Mucosa of descending colon (tissue), 3 donors: ENCODE measurements around the gene VASN. TPM values are rescaled to one million over a fixed set of nuclear protein-coding genes. Genes with fewer than 3 reads are reported as not detected.
A peak's percentile ranks its signal among the peaks of the same experiment; 100 is the strongest.
"Not testable (repeated sequence)": the region's sequence is repeated elsewhere in the genome, so short reads cannot be mapped to it uniquely, and the experiment has no call there.

Experiments
- ATAC-seq: fragments of 200-7000 bp; cut with Tn5 transposase; one replicate; pipeline ENCODE4 v1.9.1; 2020; ENCODE audit warnings: mild to moderate bottlenecking, moderate library complexity
- DNase-seq, 3 donors: peaks; one replicate each; pipeline ENCODE4 v3.0.0-alpha.2; 2020
- H3K36me3 ChIP-seq: fragments of 200-600 bp; one replicate; pipeline ENCODE4 v1.8.0; 2021; ENCODE audit warnings: low read depth, mild to moderate bottlenecking
- H3K4me1 ChIP-seq: fragments of 200-600 bp; one replicate; pipeline ENCODE4 v1.8.0; 2021; ENCODE audit warnings: low read depth, mild to moderate bottlenecking
- H3K4me3 ChIP-seq: fragments of 200-600 bp; one replicate; pipeline ENCODE4 v1.8.0; 2021; ENCODE audit warnings: mild to moderate bottlenecking
- H3K9me3 ChIP-seq: fragments of 200-600 bp; one replicate; pipeline ENCODE4 v1.8.0; 2021; ENCODE audit warnings: mild to moderate bottlenecking
- intact Hi-C, 2 donors: fragments of 100-400 bp; cut with DNase I in 1 of 2; cut with micrococcal nuclease in 1 of 2; formaldehyde crosslinking; loops; one replicate each; pipeline versions ENCODE4 v1.11.0 to v1.11.1; 2022; cut with DNase I, micrococcal nuclease
- total RNA-seq, 3 donors: library from RNA; stranded (reverse); fragmentation: NEBNext Ultra II Directional in 2 of 3; extraction: Animal tissue kit (Norgen Biotek cat#: 25700) in 2 of 3; gene quantifications; one replicate each; pipeline versions ENCODE4 v1.2.1 to v1.2.4, GENCODE V29; 2021 to 2023
- TF ChIP-seq, protein P1 (sequence below): fragments of 200-600 bp; IDR thresholded peaks from one replicate; pipeline ENCODE4 v1.8.0; 2022; ENCODE audit warnings: antibody characterized with exemption, mild to moderate bottlenecking
- donor health status: DM: no; HTN: no; CAD: no; lungs with moderate emphysema.
- donor health status: DM: no; HTN: no; CAD: no.
- donor health status: DM: no; HTN: yes; CAD: no.

VASN gene
- total RNA-seq, 3 donors from 2014 or later, result 0.93 to 8.4 (median 5.1) TPM

DNA sequence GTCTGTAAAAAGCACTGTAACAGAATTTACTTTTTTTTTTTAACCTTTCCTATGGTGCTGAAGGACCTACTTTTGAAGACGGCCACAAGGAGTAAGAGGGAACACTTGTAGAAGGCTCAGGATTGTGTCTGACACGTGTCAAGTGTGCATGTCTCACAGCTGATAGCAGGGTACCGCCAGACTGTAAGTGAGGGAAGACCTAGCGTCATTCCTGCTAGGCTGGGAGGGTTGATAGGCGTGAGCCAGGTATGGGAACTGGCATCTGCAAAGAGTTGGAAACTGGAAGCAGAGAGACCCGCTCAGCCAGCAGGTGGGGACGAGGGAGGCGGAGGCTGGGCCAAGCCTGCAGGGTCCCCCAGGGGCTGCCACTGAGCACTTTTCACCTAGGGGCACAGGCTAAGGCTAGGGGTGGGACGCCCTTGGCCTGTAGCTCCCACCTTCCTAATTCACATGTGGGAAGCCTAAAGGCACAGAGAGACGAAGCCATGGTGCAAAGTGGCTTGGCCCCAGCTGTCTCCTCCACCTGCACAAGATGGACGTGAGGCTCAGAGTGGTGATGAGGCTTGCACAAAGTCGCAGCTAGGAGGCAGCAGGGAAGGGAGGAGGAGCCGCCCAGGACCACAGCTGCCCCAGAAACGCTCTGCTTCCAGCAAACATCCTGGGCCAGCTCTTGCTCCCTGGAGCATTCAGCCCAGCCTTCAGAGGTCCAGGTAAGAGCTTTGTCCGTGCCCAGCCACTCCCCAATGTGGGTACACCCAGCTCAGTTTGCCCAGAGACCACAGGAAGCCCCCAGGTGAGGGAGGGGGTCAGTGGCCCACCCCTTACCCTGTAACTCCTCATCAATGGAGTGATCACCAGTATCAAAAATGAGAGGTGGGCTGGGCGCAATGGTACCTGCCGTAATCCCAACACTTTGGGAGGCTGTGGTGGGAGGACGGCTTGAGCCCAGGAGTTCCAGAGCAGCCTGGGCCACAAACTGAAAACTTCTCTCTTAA, 18.9 kb downstream of the VASN start:
- ATAC-seq (no peak), DNase-seq (no peak)
- intact Hi-C loops, result no loop called here
- H3K4me3 ChIP-seq, result no peak overlapping the region
- no peaks in the 10 kb centered on the region for H3K9me3 ChIP-seq
- TF ChIP-seq, protein P1, sequence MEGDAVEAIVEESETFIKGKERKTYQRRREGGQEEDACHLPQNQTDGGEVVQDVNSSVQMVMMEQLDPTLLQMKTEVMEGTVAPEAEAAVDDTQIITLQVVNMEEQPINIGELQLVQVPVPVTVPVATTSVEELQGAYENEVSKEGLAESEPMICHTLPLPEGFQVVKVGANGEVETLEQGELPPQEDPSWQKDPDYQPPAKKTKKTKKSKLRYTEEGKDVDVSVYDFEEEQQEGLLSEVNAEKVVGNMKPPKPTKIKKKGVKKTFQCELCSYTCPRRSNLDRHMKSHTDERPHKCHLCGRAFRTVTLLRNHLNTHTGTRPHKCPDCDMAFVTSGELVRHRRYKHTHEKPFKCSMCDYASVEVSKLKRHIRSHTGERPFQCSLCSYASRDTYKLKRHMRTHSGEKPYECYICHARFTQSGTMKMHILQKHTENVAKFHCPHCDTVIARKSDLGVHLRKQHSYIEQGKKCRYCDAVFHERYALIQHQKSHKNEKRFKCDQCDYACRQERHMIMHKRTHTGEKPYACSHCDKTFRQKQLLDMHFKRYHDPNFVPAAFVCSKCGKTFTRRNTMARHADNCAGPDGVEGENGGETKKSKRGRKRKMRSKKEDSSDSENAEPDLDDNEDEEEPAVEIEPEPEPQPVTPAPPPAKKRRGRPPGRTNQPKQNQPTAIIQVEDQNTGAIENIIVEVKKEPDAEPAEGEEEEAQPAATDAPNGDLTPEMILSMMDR, result no peak
- no peaks in the 10 kb centered on the region for H3K36me3 ChIP-seq
- H3K4me1 ChIP-seq, result no peaks in the 10 kb centered on the region

DNA sequence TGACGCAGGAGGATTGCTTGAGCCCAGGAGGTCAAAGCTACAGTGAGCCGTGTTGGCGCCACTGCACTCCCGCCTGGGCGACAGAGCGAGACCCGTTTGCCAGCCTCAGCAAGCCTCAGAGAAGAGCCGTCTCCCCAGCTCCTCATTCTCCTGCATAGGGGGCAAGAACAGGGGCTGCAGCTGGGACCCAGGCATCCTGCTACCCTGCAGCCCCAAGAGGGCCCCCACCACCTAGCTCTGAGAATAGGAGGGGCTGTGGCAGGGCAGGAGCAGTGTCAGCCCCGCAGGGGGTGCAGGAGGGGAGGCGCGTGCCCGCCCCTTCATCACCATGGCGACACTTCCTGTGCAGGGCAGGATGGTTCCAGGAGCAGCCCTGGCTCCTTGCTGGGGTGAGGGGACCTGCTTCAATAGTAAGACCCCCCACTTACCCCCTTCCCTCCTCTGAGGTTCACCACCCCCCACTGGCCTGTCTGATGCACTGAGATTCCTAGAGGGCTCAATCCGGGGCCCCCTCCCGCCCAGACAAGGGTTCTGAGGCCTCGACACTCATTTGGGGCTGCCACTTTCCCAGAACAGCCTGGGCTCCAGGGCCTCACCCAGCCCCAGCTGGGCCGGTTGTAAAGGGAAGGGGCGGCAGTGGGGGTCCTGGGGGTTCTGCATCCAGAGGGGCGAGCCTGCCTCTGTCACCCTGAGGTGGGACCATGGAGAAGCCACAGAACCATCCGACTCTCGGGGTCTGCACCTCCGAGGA, 20.2 kb downstream of the VASN start:
- H3K9me3 ChIP-seq, result no peaks in the 10 kb centered on the region
- H3K4me1 ChIP-seq, result no peaks in the 10 kb centered on the region
- peak in 1 of 3 donors; percentile 39 for DNase-seq
- intact Hi-C loops, result no loop called here
- H3K4me3 ChIP-seq, result no peak overlapping the region
- H3K36me3 ChIP-seq, result no peaks in the 10 kb centered on the region
- TF ChIP-seq, protein P1, result no peak
- ATAC-seq, result no peak

DNA sequence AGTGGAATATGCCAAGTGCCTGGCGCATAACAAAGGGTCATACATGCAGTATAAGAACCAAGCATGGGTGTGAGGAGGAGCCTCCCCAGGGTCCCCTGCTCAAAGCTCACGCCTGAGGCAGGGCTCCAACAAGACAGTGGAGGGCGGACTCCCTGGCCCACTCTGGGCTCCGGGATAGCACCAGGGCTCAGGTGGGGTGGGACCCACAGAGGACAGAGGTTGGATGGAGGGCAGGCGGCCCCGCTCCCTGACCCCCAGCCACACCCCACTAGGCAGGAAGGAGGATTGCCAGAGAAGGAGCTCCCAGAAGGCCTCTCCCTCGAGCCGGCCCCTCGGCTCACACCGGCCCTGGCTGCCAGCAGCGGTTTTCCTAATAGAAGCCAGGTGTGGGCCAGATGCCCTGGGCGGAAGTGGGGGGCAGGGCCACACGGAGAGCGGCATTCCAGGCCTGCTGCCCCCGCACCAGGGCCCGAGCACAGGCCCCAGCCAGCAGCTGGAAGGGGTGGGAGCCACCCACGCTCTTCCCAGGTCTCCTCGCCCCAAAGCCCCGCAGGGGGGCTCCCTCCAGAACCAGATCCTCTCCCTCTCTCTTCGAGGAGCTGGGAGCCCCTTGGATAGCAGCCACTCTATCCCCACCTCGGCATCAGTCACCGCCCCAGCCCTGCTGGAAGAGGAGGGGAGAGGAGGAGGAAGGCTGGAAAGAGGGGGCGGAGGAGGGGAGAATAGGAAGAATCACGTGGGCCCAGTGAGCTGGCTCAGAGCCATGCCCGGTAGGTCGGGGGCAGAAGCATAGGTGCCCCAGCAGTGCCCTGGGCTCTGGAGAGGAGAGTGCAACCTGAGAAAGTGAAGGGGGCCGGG, 21.0 kb downstream of the VASN start:
- Histone ChIP-seq H3K9me3 (no peaks in the 10 kb centered on the region), H3K4me1 (no peaks in the 10 kb centered on the region), H3K36me3 (no peaks in the 10 kb centered on the region), H3K4me3 (no peak overlapping the region)
- intact Hi-C loops, result no loop called here
- ATAC-seq (peak; percentile 10), DNase-seq (peak in 1 of 3 donors; percentile 60)
- TF ChIP-seq, protein P1, result no peak

DNA sequence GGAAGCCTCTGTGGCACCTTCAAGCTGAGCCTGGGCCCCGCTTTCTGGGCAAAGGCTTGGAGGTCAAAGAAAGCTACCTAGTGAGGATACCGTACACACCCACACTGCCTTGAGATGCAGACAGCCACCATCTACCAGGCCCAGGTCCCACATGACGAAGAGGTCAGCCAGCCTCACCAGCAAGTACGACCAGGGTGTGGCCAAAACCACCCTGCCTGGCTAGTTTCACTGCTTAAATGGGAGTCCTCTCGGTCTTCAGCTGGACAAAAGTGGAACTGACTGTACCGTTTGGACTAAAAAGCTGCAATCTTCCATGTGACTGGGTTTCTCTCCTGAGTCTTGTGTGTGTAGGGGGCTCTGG, 21.6 kb downstream of the VASN start:
- intact Hi-C loops, result no loop called here
- no peak for DNase-seq
- Histone ChIP-seq H3K4me3 (no peak overlapping the region), H3K36me3 (no peaks in the 10 kb centered on the region), H3K9me3 (no peaks in the 10 kb centered on the region), H3K4me1 (no peaks in the 10 kb centered on the region)
- no peak for ATAC-seq
- TF ChIP-seq, protein P1, result no peak

DNA sequence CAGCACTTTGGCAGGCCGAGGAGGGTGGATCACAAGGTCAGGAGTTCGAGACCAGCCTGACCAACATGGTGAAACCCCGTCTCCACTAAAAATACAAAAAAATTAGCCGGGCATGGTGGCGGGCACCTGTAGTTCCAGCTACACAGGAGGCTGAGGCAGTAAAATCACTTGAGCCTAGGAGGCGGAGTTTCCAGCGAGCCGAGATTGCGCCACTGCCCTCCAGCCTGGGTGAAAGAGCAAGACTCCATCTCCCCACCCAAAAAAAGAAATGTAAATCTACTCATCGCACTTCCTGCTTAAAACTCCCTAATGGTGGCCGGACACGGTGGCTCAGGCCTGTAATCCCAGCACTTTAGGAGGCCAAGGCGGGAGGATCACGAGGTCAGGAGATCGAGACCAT, 22.2 kb downstream of the VASN start:
- ATAC-seq, H3K9me3 ChIP-seq, H3K36me3 ChIP-seq, DNase-seq, H3K4me3 ChIP-seq, H3K4me1 ChIP-seq, intact Hi-C loops: not testable (repeated sequence)
